GM19193 (cell line): ENCODE measurements around the gene FIGNL1.

Experiments used
- POLR2A ChIP-seq: IDR thresholded peaks from 4 replicates; pipeline ENCODE4 v1.6.1; 2011; ENCODE audit not compliant: insufficient read depth, insufficient read length; ENCODE audit errors: extremely low read depth

Gene FIGNL1, protein sequence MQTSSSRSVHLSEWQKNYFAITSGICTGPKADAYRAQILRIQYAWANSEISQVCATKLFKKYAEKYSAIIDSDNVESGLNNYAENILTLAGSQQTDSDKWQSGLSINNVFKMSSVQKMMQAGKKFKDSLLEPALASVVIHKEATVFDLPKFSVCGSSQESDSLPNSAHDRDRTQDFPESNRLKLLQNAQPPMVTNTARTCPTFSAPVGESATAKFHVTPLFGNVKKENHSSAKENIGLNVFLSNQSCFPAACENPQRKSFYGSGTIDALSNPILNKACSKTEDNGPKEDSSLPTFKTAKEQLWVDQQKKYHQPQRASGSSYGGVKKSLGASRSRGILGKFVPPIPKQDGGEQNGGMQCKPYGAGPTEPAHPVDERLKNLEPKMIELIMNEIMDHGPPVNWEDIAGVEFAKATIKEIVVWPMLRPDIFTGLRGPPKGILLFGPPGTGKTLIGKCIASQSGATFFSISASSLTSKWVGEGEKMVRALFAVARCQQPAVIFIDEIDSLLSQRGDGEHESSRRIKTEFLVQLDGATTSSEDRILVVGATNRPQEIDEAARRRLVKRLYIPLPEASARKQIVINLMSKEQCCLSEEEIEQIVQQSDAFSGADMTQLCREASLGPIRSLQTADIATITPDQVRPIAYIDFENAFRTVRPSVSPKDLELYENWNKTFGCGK

DNA sequence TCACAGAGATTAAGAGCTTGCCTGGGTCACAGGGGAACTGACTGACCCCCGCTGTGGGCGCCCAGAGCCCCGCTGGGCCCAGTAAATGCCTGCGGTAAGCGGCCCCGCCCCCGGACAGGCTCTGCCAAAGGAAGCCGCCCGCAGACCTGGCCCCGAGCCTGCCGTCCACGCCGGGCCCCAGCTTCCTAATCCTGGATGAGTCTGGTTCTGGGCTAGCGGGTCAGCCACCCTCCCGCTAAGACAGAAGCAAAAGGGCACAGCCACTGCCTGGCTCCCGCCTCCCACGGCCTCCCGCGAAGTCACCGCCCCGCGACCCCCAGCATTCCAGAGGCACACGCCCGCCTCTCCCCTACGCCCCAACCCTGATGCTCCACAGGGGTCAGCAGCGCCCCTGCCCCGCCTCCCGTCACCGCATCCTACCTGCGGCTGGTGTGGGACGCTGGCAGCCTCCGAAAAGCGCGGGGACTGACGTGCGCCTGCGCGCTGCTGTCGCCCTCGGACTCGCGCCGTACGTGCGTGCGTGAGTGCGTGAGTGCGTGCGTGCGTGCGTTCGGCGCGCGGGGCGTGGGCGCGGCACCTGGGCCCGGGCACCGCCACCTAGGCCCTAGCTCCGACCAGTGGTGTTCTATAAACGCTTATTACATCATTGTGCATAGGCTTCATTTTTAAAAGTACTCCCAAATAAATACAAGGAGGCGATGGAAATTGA is at the start of gene FIGNL1:
Gene FIGNL1, minus strand, starts transcription at position 470 of the 709 bp plus-strand sequence. CDS start 3,063 bp downstream, outside the sequence.
- TF ChIP-seq POLR2A: peak; percentile 79

DNA sequence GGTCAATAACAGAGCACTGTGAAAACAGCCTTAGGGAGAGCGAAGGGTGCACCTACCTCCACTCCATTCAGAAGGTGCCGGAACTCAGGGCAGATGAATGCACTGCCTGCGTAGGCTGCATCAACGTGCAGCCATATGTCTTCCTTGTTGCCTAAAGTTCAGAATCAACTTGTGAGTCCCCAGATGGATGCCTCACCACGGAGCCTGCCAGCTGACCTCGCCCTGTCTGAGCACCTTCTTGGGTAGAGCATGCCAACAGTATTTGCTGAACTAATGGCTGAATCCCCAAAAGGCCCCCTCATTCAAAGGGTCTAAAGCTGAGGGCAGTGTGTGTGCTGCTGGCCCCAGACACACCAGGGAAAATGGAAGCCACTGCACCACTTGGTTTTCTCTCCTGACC is 48.9 kb upstream of the FIGNL1 start:
- no peak for TF ChIP-seq POLR2A

DNA sequence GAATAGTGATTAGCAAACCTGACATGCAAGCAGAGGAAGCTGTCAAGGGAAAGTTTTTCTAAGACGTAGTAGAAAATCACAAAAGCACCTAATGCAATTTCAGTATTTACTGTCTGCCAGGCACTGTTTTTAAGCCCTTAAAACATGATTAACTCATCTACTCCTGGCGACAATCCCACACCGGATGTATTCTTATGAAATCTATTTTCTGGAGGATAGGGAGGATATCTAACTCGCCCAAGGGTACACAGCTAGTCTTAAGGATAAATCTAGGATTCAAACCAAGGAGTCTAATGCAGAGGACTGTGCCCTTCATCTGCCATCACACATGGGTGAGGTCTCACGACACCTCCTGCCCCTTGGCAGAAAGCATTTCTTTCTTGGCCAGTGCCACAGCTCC is 47.8 kb upstream of the FIGNL1 start:
- no peak for TF ChIP-seq POLR2A

DNA sequence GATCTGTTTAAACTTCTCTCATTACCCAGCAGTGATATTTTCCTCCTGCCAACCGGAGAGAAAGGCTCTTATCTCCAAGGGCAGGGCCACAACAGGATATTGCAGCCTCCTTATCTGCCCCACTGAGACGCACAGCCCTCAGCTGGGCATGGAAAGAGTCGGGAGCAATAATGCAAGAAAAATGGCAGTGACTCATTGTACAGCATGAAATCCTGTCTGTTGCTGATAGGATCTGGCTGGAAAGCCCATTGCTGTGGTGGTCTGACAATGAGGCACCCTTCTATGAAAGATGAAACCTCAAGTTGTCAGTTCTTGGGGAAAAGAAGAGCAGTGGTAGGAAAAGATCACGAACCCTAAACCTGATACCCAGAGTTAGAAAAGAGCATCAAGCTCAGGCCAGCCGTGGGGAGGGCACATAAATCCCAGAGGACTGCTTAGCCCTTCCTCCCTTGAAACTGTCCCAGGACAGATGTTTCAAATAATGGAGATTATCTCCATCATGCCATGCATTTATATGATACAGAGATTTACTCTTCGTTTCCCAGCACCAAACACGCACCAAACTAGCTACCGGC is 47.0 kb upstream of the FIGNL1 start:
- TF ChIP-seq POLR2A: no peak

DNA sequence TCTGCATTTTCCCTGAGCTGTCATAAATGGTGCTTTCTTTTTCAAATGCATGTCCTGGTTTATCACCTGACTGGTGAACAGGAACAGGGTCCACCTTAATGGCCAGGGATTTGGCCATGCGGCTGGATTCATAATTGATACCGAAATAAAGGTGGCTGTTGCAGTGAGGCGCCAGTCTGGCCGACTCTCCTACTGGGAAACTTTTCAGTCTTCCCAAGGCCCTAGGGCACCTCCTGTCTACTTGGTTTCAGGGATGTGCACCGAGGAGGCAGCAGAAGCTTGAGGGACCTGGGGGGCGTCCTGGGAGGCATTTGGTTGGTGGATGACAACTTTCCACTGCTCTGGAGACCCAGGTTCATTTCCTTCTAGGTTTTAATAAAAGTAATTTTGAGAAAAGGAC is 46.4 kb upstream of the FIGNL1 start:
- TF ChIP-seq POLR2A: no peak

DNA sequence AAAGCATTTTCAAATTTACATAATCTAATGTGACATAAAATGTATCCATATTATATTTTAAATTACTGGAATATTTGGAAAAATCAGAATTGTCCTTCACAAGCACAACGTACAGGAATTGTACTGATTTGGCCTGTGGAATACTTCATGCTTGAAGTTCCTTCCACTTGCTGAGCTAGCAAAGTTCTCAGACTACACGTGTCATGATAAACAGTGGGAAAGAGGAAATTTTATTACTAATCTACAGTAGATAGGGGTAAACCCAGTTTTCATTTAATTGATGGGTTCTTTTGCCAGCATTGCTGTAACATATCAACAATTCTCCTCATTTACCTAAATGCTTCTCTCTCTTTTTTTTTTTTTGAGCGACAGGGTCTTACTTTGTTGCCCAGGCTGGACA is 45.6 kb upstream of the FIGNL1 start:
- no peak for TF ChIP-seq POLR2A

DNA sequence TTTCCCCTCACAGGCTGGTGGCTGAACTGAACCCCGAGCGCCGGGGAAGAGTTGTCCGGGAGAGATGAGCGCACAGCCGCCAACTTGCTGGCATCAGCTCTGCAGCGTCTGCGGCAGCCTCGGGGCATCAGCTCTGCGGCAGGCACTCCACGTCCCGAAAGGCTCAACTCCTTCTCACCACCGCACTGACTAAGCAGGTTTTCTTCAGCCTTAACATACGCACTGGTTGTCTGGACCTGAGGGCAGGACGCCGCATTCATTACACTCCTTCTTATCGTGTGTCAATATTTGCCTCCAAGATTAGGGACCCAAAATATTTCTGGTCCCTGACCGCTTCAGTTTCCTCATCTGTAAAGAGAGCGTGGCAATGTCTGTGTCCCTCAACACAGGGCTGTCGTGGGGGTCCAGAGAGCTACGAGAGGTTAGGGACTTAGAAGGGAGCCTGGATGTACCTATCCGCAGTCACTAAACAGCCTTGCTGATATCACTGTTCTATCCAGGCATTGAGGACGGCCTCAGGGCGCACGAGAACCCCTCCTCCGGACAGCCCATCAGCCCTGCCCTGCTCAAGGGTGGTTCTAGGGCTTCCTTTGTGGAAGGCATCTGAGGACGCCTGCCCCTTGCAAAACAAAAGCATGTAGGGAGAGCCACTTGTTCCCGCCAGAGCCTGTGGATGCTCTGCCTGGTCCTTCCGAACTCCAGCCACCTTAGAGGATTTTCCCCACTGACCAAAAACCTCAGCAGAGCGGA is 42.8 kb upstream of the FIGNL1 start:
- TF ChIP-seq POLR2A: no peak

DNA sequence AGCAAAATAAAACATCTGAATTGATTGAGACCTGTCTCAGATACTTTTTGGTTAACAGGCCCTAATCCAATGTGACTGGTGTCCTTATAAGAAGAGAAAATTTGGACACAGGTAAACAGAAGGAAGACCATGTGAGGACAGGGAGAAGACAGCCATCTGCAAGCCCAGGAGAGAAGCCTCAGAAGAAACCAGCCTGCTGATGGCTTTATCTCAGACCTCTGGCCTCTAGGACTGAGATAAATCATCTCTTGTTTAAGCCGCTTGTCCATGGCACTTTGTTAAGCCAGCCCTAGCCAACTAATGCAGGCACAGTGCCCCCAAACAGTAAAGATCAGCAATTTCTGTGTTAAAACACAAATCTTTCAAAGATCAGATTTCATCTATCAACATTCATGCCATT is 41.8 kb upstream of the FIGNL1 start:
- no peak for TF ChIP-seq POLR2A

DNA sequence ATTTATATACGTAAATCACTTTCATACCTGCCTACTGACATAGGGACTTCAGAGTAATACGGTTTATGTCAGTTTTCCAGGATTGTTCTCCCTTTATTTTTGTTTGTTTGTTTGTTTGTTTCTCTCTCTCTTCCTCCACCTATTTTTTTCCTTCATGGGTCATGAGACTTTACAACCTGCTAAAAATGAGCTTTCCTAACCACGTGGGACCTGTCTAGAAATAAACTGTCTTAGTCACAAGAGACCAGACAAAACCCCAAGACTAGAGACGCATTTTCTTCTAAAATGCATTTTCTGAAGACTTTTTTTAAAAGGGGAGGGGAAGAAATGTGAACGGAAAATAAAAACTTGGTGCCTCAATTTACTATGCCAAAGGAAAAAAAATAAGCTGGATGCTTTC is 41.1 kb upstream of the FIGNL1 start:
- no peak for TF ChIP-seq POLR2A

DNA sequence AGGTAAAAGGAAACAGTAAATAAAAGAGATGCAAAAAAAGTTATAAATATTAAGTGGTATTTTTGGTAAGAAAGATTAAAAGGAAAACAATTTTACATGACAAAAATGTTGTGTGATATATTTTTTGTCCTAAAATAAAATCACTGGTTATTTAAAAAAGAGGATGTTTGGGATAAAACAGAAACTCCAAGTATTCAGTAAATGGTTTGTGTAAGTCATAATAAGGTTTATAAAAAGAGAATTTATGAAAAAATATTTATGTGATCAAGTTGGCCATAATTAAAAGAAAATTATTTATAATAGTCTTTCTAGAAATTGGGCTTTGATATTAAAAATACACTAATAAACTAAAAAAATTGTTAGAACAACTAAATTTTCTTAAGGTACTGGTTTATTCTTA is 38.2 kb upstream of the FIGNL1 start:
- TF ChIP-seq POLR2A: no peak

DNA sequence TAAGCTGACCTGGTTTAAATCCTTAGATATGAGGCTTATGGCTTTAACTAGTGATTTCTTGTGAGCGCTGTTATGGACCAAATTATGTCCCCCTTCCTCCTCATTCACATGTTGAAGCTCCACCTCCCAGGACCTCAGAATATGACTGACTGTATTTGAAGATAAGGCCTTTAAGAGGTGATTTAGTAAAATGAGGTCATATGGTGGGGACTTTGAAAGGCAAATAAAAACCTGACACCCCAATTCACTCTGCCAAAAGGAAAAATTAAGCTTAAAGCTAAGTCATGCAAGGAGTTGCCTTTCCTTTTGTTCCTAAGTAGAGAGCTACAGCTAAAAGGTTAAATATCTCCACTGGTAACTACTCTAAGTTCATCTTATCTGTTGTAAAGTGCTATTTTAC is 36.4 kb upstream of the FIGNL1 start:
- TF ChIP-seq POLR2A: no peak

DNA sequence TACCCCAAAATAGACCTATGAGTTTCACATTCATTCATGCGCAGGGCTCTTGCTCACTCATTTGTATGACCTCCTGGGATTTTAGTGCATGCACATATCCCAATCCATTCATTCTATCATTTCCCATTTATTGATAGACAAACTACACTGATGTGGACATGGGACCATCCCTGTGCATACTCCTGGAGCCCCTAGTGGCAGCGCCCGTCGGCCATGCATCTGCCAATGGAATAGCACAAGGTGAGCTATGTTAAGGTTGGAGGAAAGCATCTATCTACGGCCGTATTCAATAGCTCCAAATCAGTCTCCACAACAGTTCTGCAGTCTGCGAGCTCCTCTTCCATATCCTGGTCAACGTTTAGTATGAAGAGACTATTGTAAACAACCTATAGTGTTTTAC is 31.7 kb upstream of the FIGNL1 start:
- TF ChIP-seq POLR2A: no peak

DNA sequence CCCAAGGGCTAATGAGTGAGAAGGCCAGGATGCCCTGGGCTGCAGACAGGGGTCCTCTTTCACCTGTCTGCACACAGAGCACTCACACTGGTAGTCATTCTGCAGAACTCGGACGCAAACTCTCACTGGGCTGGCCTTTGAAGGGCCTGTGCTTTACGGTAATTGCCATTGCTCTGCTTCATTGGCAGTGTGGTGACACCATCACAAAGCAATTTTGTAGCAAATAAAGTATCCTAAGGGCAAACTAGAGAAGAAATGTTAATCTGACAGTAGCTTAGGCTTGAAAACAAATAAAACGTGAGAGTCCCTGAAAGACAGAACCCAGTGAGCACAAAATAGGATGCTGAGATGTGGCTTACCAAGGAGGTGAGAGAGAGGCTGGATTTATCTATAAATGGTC is 30.6 kb upstream of the FIGNL1 start:
- no peak for TF ChIP-seq POLR2A

DNA sequence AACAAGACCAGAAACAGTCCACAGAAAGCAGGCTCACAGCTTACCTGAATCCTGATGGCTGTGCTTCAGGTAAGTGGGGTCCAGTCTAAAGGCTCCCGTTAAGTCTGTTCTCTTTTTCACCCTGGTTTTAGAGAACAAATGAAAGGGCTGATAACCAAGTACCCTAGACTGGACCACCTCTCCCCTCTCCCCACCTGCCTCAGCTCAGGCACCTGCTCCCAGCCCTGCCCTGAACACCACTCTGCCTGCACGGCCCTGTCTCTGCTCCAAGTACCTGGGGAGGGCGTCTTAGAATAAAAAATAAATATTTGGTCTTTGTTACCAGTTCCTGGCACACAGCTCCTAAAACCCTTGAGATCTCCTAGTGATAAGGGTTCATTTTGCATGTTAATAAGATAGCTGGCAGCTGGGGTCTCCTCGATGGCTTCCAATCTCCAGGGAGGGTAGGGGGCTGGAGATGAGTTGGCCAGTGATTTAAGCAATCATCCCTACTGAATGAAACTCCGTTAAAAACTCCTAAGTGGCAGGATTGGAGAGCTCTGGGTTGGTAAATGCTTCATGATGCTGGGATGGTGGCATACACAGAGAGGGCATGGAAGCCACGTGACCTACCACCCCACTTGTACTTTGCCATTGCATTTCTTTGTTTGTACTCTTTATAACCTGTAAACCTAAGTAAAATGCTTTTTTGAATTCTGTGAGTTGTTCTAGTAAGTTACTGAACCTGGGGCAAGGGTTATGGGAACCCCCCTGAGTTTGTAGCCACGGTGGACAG is 29.8 kb upstream of the FIGNL1 start:
- TF ChIP-seq POLR2A: no peak
